NCI-H460 (cell line): Measurements from ENCODE around the gene PROX1. TPM values are rescaled to one million over a fixed set of nuclear protein-coding genes. Genes with fewer than 3 reads are reported as not detected.
"Not testable (repeated sequence)": the region's sequence is repeated elsewhere in the genome, so short reads cannot be mapped to it uniquely, and the experiment has no call there.

Experiments used
- DNase-seq: peaks from one replicate; pipeline ENCODE4 v3.0.0-alpha.2; 2016; ENCODE audit warnings: low read depth; ENCODE audit errors: extremely low read depth
- total RNA-seq: library from RNA; depleted of rRNA; stranded (reverse); fragments of >200 nt; shearing (Covaris generic); gene quantifications from 2 replicates; pipeline ENCODE4 v1.2.3, GENCODE V29; 2014

The PROX1 gene
- total RNA-seq, 1 experiment from 2014 or later, result 0.12 TPM

DNA sequence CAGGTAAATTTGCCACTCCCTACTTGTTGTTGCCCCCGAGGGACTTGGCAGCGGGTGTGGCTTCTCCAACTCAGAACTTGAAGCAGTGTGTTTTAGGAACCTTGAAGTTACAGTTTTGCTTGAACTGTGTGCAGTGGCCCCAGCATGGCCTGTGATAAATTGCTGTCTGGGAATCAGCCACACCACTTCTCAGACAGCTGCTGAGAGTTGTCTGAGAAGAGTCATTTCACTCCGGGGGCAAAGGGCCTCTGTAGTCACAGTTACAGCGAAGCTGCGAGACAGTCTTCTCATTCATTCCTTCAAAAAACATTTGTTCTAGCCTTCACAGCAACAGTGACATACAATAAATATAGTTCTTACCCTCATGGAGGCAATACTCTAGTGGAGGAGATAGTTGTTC, 70.3 kb downstream of the PROX1 start:
- DNase-seq, result no peak

DNA sequence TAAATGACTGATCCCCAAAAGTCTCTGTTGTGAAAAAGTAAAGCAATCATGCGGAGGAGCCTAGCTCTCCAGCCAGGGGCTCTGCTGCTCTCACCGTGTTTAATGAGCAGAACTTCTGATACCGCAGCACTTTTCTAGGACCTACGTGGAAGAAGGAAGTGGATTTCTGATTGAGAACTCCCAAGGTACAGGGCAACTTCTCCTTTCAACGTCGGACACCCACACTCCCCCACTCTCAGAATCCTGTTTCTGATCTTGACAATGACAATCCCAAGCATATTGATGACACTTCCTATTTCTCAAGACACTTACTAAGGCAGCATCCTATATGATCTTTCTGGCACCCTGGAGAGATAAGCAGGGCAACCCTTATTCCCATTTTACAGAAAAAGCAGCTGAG, 78.4 kb downstream of the PROX1 start:
- no peak for DNase-seq

DNA sequence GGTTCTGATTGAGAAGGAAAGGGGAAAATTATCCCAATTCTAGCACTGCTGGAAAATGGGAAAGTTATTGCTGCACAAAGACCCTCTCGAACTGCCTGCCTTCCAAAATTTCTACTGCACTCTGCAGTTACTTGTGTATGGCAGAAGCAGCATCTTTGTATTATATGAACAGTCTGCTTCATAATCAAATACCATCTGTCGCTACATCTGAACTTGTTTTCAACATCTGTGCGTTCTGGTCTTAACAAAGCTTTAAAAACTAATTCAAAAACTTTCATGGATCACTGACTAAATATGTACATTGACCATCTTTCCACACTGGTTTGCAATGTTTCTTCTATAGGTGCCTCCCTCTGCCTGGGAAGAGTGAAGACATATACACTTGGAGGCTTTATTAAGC, 79.2 kb downstream of the PROX1 start:
- DNase-seq, result no peak

DNA sequence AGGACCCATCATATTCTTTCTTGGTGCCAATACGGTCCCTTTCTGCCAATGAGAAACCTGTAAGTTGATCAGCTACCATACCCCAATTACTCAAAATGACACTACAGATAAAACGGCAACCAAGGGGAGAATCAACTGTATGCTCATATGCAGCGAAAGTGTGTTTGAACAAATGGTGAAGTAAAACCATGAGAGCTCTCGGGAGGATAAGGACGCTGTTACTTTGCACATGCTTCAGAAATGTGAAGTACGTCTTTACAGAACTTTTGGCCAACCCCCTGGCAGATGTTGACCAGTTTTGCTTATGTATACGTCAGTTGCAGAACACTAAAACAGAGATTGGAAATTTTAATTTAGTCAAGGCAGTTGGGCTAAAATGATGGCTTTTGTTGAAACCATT, 79.6 kb downstream of the PROX1 start:
- no peak for DNase-seq

DNA sequence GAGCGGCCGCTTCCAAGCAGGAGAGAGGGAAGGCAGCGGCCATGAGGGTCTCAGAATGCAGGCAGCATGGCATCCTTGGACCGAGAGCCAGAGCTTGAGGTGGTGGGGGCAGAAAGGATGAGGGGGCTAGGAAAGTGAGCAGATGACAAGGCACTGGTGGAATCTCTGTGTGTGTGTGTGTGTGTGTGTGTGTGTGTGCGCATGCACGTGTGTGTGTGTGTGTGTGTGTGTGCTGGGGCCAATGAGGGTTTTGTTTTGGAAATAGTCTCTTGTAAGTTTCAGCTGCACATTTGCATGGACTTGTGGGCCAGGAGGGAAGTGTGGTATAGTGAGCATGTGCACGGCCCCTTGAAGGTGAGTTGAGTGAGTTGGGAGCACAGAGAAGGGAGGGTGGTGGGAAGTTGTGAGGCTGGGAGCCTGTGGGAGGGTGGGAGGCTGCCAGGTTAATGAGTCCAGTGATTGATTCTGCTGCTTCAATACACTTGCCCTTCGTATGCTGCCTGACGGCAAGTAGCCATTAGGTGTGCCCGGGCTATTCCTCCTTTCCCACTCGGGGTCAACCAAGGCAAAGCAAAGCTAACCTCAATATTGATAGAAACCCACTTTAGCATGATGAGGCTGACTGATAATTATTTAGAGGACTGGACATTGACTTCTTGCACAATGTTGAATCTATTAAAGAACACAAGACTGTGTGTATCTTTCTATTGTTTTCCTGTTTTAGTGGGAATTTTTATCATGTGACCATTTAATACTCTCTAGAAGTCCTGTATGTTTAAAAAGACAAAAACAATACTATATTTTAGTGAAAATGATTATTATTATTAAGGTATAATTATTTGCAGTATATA, 80.3 kb downstream of the PROX1 start:
- DNase-seq, result no peak

DNA sequence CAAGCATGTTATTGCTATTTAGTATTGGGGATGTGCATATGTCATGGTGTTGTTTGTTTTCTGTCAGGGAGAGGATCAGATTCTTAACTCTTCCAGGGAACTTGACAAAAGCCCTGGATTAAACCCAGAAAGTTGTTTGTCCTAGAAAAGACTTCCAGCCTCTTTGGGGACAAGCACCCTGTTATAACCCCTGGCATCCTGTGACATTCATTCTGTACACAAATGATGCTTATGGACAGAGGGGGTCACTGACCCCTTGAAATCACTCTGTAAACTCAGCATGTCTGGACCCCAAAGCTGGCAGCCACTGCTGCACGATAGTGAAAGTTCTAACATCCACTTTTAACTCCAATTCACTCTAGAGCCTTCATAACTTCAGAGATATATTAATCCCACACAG, 81.2 kb downstream of the PROX1 start:
- DNase-seq, result no peak

DNA sequence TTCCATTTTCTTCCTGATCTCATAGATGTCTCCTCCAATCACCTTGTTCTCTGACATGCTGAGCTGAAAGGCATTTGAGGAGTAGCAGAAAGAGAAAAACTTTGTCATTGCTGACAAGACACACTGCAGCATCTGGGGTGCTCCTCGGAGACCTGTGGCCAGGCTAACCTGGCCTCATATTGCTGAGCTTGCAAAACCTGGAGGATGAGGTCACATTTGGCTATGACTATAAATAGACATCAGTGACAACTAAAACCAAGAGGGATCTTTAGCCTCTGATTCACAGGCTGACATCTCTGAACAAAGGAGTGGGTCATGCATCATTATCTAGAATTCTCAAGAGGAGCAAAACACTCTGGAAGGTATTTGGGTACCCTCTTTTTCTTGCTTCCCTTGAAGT, 83.7 kb downstream of the PROX1 start:
- no peak for DNase-seq

DNA sequence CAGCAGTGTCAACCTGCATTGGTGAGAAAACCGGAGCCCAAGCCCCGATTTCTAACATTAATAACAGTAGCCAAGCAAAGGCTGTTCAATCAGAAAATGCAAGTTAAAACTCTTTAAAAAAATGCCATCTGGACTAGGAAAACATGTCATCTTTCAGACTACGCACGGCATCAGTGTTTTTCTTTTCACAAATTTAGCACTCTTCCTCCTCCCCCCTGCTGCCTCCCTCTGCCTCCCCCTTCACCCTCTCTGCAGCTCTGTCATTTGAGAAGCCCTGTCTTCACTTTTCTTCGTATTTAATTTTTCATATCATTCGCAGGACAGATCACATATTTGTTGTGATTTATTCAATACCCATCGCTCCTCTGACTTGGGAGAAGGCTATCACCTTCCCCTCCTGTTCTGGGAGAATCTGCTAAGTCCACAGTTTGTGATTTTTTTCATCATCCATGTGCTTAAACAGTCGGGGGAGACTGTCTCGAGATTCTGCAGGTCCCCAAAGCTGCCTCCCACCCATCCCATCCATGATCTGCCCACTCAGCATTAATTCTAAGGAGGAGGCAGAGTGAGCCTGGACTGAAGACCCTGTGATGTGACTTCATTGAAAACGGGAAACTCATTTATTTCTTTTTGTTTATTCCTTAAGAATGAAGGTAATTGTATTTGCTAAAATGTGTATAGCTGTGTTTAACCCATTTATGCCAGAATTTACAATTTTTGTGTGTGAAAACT, 84.8 kb downstream of the PROX1 start:
- DNase-seq, result no peak

DNA sequence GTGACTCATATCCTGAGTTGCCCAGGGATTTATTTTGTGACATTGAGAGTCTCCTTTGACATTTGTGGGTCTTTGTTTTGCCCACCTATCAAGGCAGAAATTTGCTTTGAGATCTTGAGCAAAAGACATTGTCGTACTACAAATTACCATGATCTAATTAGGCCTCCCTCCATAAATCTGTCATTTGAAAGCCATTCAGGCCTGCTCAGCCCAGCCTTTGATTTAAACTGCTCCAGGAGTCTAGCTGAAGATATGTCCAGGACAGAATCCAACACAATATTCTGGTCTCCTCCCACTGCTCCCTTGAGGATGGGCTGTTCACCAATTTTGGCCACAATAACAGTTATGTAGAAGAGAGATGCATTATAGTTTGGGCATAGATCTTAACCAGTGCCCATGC, 86.7 kb downstream of the PROX1 start:
- no peak for DNase-seq

DNA sequence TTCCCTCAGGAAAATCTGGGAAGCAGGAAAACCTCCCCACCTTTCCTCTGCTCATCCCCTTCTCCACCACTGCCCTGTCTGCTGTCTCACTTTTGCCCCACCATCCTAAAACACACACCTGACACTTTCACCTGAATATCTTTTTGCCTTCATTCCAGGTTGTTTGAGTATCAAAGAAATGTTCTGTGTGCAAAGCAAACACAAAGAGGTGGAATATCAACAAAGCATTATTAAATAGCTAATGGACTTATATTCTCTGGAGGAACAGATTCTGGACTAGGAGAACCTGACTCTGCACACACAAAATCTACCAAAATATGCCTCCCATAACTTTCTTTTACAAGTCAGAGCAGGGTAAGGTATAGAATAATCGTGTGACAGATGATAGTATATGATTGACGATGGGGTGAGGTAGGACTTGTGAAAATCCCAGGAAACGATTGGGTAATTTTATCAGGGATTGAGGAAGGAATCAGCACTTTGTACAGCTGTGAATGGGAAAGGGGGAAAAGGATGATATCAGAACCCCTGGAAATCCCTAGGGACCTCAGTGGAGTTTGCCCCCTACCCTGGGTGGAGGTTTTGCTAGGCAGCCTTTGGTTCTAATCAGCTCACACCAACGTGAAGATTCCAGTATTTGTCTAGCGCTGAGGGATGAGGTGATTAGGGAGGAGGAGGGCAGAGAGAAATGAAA, 87.7 kb downstream of the PROX1 start:
- DNase-seq, result no peak

DNA sequence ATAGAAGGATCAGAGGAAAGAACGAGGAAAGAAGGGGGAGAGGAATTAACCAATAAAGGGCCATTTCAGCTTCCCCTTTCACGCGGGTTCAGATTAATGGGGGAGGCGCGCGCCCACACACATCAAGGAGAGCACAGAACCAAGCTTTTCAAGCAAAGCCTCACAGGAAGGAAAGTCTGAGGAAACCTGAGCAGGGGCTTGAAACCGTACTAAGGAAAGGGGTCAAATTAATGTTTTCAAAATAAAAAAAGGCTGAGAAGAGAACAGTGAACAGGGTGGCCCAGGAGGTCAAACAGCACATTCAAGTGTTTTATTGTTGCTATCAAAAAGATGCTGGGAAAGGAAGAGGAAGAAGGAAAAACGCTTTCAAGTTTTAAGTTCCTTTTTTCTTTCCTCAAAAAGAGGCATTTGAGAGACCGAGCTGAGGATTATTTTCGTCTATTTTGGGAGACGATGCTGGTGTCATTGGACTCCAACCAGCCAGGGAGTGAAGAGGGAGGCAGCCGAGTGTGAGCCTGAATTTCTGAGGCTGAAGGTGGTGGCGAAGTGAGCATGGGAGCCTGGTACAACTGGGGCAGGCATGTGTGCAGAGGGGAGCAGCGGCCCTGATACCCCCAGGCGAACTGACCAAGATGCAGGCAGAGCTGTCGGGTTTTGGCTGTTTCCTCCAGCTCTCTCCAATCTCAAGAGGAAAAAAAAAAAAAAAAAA, 88.4 kb downstream of the PROX1 start:
- no peak for DNase-seq

DNA sequence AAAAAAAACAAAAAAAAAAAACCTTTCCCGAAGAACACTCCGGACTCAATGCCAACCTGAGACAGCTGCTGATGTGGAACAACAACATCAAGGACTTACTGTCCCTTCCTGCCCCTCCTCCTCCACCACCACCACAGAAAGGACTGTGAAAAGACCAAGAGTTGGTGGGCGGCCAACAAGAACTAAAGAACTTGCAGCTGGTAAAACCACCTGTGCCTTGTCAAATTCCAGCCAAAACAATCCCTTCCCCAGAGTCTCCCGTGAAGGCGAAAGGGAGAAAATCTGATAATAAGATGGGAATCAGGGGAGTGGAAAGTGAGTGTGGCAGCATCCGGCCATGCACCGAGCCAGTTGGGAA, 88.9 kb downstream of the PROX1 start:
- no peak for DNase-seq

DNA sequence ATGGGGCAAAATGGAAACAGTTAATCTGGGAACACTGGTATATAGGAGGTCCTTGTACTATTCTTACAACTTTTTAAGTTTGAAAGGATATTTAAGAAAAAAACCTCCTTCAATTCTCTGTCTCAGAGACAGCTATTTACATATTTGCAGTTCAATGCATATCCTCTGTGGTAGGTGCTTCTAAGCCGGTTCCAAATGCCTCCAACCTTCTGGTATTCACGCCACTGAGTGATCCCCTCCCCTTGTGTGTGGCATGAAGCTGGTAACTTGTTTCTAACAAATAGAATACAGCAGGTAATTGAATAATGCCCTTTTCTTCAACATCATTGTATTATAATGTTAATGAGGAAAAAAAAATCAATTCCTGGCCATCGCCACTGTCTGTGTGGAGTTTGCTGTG, 91.2 kb downstream of the PROX1 start:
- no peak for DNase-seq

DNA sequence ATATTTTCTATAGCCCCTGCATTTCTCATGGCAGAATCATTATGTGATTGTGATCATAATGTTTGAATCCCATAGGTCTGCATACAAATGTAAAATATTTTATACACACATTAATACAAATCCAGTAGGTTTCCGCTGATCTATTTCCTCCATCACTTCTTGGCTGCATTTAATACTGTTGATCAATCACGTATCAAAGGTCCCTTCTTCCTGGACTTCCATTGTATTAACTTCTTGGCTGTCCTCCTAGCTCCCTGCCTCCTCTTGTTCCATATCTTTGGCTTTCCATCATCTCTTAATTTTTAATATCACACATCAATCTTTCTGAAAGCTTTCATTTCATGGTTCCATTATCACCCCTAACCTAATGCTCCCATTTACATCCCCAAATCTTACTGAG, 97.6 kb downstream of the PROX1 start:
- DNase-seq, result no peak

DNA sequence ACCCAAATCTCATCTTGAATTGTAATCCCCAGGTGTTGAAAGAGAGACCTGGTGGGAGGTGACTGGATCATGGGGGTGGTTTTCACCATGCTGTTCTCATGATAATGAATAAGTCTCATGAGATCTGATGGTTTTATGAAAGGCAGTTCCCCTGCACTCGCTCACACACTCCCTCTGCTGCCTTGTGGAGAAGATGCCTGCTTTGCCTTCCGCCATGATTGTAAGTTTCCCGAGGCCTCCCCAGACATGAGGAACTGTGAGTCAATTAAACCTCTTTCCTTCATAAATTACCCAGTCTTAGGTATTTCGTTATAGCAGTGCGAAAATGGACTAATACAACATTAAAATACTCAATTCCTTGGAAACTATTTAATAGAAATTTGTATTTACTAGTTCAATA, 99.2 kb downstream of the PROX1 start:
- no peak for DNase-seq

DNA sequence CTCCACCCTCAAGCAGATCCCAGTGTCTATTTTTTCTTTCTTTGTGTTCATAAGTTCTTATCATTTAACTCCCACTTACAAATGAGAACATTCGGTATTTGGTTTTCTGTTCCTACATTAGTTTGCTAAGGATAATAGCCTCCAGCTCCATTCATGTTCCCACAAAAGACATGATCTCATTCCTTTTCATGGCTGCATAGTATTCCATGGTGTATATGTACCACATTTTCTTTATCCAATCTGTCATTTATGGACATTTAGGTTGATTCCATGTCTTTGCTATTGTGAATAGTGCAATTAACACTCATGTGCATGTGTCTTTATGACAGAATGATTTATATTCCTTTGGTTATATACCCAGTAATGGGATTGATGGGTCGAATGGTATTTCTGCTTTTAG, 101.2 kb downstream of the PROX1 start:
- not testable (repeated sequence) for DNase-seq
